GM18507 (cell line): ENCODE measurements around the gene ACSL6.

Experiments used
- DNase-seq: peaks from one replicate; pipeline ENCODE4 v3.0.0; 2011; ENCODE audit warnings: low read depth; ENCODE audit not compliant: insufficient read length; ENCODE audit errors: extremely low spot score
- FAIRE-seq: peaks from 2 replicates; lab custom pipeline; 2011; peaks lifted over from hg19 to GRCh38; lab: Jason Lieb, UNC

The ACSL6 gene

GRCh38 chr5:132002757-132003156 is 8.7 kb downstream of the ACSL6 start:
- no peak for DNase-seq
- no peak for FAIRE-seq

GRCh38 chr5:132001647-132002561 is 9.6 kb downstream of the ACSL6 start:
- no peak for DNase-seq
- no peak for FAIRE-seq

- FAIRE-seq, result no peak
- no peak for DNase-seq
These were observed 10.6 kb downstream of the ACSL6 start for GRCh38 chr5:132000677-132001453.

GRCh38 chr5:132000241-132000490 is 11.3 kb downstream of the ACSL6 start:
- no peak for FAIRE-seq
- no peak for DNase-seq

GRCh38 chr5:131999441-132000240 is 11.8 kb downstream of the ACSL6 start:
- FAIRE-seq, result no peak
- no peak for DNase-seq

GRCh38 chr5:131999041-131999440 is 12.4 kb downstream of the ACSL6 start:
- DNase-seq, result no peak
- FAIRE-seq, result no peak

GRCh38 chr5:131998431-131999040 is 12.9 kb downstream of the ACSL6 start:
- FAIRE-seq, result no peak
- DNase-seq, result no peak

GRCh38 chr5:131997727-131998117 is 13.7 kb downstream of the ACSL6 start:
- no peak for FAIRE-seq
- DNase-seq, result no peak

GRCh38 chr5:131997026-131997726 is 14.3 kb downstream of the ACSL6 start:
- DNase-seq (no peak), FAIRE-seq (no peak)

- FAIRE-seq, result no peak
These were observed 15.0 kb downstream of the ACSL6 start for GRCh38 chr5:131996210-131997025.

GRCh38 chr5:131994533-131995226 is 16.8 kb downstream of the ACSL6 start:
- no peak for FAIRE-seq
- no peak for DNase-seq

More at GRCh38 chr5:131996210-131997025, 15.0 kb downstream of the ACSL6 start:
- no peak for DNase-seq

GRCh38 chr5:131994090-131994489 is 17.4 kb downstream of the ACSL6 start:
- DNase-seq (no peak), FAIRE-seq (no peak)

- DNase-seq (no peak), FAIRE-seq (no peak)
These were observed 17.8 kb downstream of the ACSL6 start for GRCh38 chr5:131993676-131994075.

GRCh38 chr5:131992370-131992769 is 19.1 kb downstream of the ACSL6 start:
- DNase-seq (no peak), FAIRE-seq (no peak)

- FAIRE-seq, result no peak
- no peak for DNase-seq
These were observed 19.7 kb downstream of the ACSL6 start for GRCh38 chr5:131991593-131992324.

- DNase-seq (no peak), FAIRE-seq (no peak)
These were observed 20.7 kb downstream of the ACSL6 start for GRCh38 chr5:131990716-131991115.

- DNase-seq, result no peak
- no peak for FAIRE-seq
These were observed 22.9 kb downstream of the ACSL6 start for GRCh38 chr5:131988601-131989000.
